Ovary (tissue), 9 donors: Measurements from ENCODE around the gene RNF8. TPM values are rescaled to one million over a fixed set of nuclear protein-coding genes. Genes with fewer than 3 reads are reported as not detected.

ENCODE experiments used
- DNase-seq, 5 donors: peaks; one replicate each; pipeline ENCODE4 v3.0.0-alpha.2; 2019 to 2020
- H3K27ac ChIP-seq, 2 donors: fragments of 200-600 bp; one replicate each; pipeline versions ENCODE4 v1.5.1 to v1.8.0; 2019 to 2022
- H3K27me3 ChIP-seq: fragments of 200-600 bp; one replicate; pipeline ENCODE4 v1.8.0; 2022
- H3K36me3 ChIP-seq: fragments of 200-600 bp; sonication (generic); one replicate; pipeline ENCODE4 v1.5.1; 2019
- H3K4me1 ChIP-seq: one replicate; pipeline ENCODE4 v1.8.1; 2013; ENCODE audit warnings: mild to moderate bottlenecking, moderate library complexity; ENCODE audit not compliant: insufficient read depth
- H3K4me3 ChIP-seq: fragments of 200-600 bp; sonication (generic); one replicate; pipeline ENCODE4 v1.5.1; 2017
- H3K9me3 ChIP-seq, 2 donors: fragments of 200-600 bp in 1 of 2; sonication (generic) in 1 of 2; one replicate each; pipeline versions ENCODE4 v1.5.1 to v1.8.1; 2013 to 2019; ENCODE audit warnings: mild to moderate bottlenecking in 1 of 2, moderate library complexity in 1 of 2
- EP300 ChIP-seq: sonication (generic); formaldehyde crosslinking; IDR thresholded peaks from one replicate; pipeline ENCODE4 v1.6.1; 2017; ENCODE audit warnings: antibody characterized with exemption
- POLR2A ChIP-seq: fragments of 450-650 bp; IDR thresholded peaks from one replicate; pipeline ENCODE4 v1.6.1; 2017; ENCODE audit warnings: antibody characterized with exemption, mild to moderate bottlenecking, moderate library complexity
- WGBS, 3 donors: extraction: QIAGEN DNeasy Blood & Tissue Kit in 1 of 3; methylation state at CpG; one replicate each; pipeline versions ENCODE4 v1.1.5 to v1.1.7; 2013 to 2017; 5-methylcytosine and 5-hydroxymethylcytosine counted together
- intact Hi-C, 4 donors: fragments of 100-400 bp; cut with DNase I; formaldehyde crosslinking; loops; one replicate each; pipeline versions ENCODE4 v1.11.0 to v1.15.1; 2022 to 2023
- polyA plus RNA-seq, 2 donors: library from polyadenylated mRNA; stranded (reverse); fragments of 200-250 nt in 1 of 2; fragments of 350-450 nt in 1 of 2; fragmentation: Illumina TruSeq in 1 of 2; extraction: RNeasy Lipid Tissue Mini Kit (QIAGEN cat#74804) in 1 of 2; gene quantifications; one replicate each; pipeline ENCODE4 v1.2.3, GENCODE V29; 2013 to 2014
- total RNA-seq, 7 donors: library from RNA; depleted of rRNA in 2 of 7; stranded (reverse); fragments of >200 nt in 2 of 7; fragmentation: NEBNext Ultra II Directional in 3 of 7; extraction: Animal tissue kit (Norgen Biotek cat#: 25700) in 3 of 7; gene quantifications; one replicate each; pipeline versions ENCODE4 v1.1.0 to v1.2.4, GENCODE V29; 2016 to 2023
- TF ChIP-seq, protein P1 (sequence below), 3 donors: fragments of 450-650 bp in 2 of 3; fragments of 200-600 bp in 1 of 3; IDR thresholded peaks; one replicate each; pipeline versions ENCODE4 v1.5.1 to v1.8.0; 2016 to 2022; ENCODE audit warnings: antibody characterized with exemption in 3 of 3, mild to moderate bottlenecking in 1 of 3
- donor health status: DM: no; HTN: no; CAD: no; lungs with moderate emphysema.
- donor health status: DM: no; HTN: no; CAD: no.
- donor health status: Bipolar disorder and iron deficiency.
- donor health status: DM: yes; HTN: yes; CAD: no.
- donor health status: DM: no; HTN: no; CAD: no.
- donor health status: DM: yes; HTN: yes; CAD: no.

The RNF8 gene
- total and polyA plus RNA-seq, 9 donors: 10.0 to 27.1 (median 17.6) TPM

DNA sequence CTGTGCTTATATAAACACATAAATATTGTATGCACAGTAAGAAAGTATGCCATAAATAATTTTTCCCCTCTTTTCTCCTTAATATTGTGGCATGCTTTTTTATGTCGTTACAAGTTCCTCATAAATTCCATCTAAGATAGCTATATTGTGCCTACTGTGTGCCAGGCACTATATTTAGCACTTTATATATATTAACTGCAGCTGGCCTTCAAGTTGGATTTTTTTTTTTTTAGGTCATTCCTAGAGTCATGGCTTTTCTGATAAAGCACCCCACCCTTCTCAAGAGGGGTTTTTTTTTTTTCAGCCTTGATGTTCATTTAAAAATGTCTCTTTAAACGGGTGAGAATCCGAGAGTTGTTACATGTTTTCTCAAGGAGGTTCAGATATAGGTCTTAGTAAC lies 42.8 kb upstream of the RNF8 start:
- Histone ChIP-seq H3K36me3 (no peaks in the 10 kb centered on the region), H3K27ac (no peak overlapping the region), H3K4me1 (peaks cover 3% of the 10 kb centered on the region), H3K9me3 (no peaks in the 10 kb centered on the region), H3K4me3 (no peak overlapping the region), H3K27me3 (no peaks in the 10 kb centered on the region)
- no peak for DNase-seq
- intact Hi-C loops: no loop called here
- 74 to 83% (median 79%) methylated on average over 3 of the region's 3 CpGs for WGBS, 3 donors
- TF ChIP-seq, protein P1, sequence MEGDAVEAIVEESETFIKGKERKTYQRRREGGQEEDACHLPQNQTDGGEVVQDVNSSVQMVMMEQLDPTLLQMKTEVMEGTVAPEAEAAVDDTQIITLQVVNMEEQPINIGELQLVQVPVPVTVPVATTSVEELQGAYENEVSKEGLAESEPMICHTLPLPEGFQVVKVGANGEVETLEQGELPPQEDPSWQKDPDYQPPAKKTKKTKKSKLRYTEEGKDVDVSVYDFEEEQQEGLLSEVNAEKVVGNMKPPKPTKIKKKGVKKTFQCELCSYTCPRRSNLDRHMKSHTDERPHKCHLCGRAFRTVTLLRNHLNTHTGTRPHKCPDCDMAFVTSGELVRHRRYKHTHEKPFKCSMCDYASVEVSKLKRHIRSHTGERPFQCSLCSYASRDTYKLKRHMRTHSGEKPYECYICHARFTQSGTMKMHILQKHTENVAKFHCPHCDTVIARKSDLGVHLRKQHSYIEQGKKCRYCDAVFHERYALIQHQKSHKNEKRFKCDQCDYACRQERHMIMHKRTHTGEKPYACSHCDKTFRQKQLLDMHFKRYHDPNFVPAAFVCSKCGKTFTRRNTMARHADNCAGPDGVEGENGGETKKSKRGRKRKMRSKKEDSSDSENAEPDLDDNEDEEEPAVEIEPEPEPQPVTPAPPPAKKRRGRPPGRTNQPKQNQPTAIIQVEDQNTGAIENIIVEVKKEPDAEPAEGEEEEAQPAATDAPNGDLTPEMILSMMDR (IDR thresholded peaks at IDR 0.05): no peak
- TF ChIP-seq POLR2A: no peak
- TF ChIP-seq EP300: no peak

DNA sequence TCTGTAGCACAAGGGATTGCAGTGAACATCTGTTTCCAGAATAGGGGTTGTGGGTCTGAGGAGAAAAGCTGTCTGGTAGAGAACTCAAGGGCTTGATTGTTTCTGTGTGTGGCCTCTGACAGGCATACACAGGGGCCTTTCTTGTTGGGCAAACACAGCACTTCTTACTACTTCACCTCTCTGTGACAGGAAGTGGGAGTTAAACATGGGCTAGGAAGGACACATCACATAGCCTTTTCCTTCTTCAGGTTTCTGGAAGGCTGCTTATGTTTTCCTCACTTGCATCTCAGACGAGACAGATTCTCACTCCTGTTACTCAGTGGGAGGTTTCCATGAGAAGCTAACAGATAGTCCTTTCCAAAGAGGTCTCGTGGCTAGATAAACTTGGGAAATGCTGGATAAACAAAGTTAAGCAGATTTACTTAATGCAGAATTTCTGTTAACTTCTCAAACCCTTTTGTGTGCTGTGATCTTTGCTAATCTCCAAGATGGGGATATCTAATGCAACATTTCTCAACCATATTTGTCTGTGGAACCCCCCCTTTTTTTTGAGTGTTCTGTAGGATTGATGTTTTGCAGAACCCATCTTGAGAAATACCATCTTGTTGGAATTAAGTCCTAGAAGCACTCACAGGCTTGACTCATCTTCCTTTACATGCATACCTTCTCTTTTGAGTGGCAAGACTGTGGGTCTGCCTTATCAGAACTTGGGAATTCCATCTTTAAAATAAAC lies 41.9 kb upstream of the RNF8 start:
- H3K27me3 ChIP-seq: no peaks in the 10 kb centered on the region
- no peak for DNase-seq
- intact Hi-C loops: no loop called here
- TF ChIP-seq, protein P1 (IDR thresholded peaks at IDR 0.05): no peak
- no peak for TF ChIP-seq POLR2A
- TF ChIP-seq EP300: no peak
- H3K36me3 ChIP-seq: no peaks in the 10 kb centered on the region
- H3K27ac ChIP-seq: no peak overlapping the region
- peaks cover 3% of the 10 kb centered on the region for H3K4me1 ChIP-seq
- H3K9me3 ChIP-seq: no peaks in the 10 kb centered on the region
- no peak overlapping the region for H3K4me3 ChIP-seq
- WGBS, 3 donors: 19 to 24% (median 20%) methylated on average over 2 of the region's 2 CpGs

DNA sequence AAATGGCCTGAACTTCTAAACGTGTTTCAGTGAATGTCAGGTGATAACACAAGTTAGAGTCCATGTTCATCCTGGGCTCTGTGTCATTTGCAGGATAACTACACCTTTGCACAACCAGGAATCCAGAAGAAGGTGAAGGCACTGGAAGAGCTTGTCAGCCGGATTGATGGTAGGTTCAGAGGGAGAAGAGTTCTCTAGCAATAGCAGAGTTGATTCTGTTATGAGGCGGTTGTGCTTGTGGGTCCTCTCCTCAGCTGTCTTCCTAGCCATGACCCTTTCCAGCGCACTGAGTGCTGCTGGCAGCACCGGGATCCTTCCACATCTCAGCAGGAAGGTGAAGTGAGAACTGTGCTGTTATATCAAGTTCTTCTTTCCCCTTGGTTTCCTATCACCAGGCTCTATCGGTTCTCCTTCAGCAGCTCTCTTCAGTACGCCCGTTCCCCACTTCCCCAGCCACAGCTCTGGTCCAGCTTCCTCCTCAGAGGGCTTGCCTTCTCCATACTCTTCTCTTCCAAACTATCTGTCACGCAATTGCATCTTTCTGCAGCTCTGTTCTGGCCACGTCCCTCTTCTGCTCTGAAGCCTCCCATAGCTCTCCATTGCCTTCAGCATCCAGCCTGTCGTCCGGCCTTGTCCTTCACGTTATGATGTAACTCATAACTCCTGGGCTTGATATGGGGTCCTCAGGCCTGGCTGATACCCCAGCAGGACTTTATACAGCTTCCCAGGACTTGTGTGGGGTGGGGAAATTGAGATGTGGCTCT lies 39.9 kb upstream of the RNF8 start:
- Histone ChIP-seq H3K27me3 (no peaks in the 10 kb centered on the region), H3K36me3 (no peaks in the 10 kb centered on the region), H3K4me1 (peaks cover 2% of the 10 kb centered on the region), H3K27ac (no peak overlapping the region), H3K4me3 (no peak overlapping the region), H3K9me3 (no peaks in the 10 kb centered on the region)
- WGBS, 3 donors: 90 to 93% (median 93%) methylated on average over 13 of the region's 13 CpGs
- TF ChIP-seq, protein P1 (IDR thresholded peaks at IDR 0.05): no peak
- TF ChIP-seq EP300: no peak
- DNase-seq: no peak
- intact Hi-C loops: no loop called here

DNA sequence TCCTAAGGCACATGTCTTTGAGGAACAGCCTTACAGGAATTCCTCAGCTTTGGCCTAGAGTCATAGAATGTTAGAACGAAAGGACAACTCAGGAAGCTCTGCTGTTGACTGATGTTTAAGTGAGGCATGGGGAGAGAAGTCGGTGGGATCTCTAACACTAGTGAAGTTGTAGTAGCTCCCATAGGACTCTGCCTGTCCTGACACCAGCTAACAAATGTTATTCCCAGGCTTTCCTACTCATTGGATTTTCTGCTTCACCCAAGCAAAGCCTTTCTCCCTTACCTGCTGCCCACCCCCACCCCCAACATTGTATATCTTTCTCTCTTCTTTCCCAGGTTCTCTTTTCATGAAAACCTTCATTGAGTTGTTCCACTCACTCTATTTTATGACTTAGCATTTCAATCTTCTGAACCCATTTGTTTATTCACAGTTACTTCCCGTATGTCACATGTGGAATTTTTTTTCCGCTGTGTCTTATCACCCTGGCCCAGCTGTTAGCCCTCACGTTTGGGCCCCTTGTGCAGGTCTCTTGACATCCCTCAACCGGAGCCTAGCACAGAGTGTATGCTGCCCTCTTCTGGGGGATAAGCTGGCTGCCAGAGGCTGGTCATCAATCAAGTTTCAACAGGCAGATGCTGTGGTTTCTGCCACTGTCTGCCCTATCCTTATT lies 39.2 kb upstream of the RNF8 start:
- H3K36me3 ChIP-seq: no peaks in the 10 kb centered on the region

More for the DNA sequence above, 39.2 kb upstream of the RNF8 start:
- Histone ChIP-seq H3K4me1 (peaks cover 2% of the 10 kb centered on the region), H3K27ac (no peak overlapping the region), H3K9me3 (no peaks in the 10 kb centered on the region), H3K4me3 (no peak overlapping the region), H3K27me3 (no peaks in the 10 kb centered on the region)
- 39 to 44% (median 40%) methylated on average over 6 of the region's 6 CpGs for WGBS, 3 donors
- DNase-seq: peak in 4 of 5 donors; percentile 47 to 60 (median 53)
- TF ChIP-seq, protein P1 (IDR thresholded peaks at IDR 0.05): no peak
- intact Hi-C loops: no loop called here
